GM12878 (cell line): Measurements from ENCODE around the gene INPP4B. TPM values are rescaled to one million over a fixed set of nuclear protein-coding genes. Genes with fewer than 3 reads are reported as not detected.

Experiments
- ATAC-seq: fragments of 200-7000 bp; cut with Tn5 transposase; 3 replicates; pipeline ENCODE4 v1.9.1; 2020; ENCODE audit warnings: mild to moderate bottlenecking, moderate library complexity
- BruUV-seq: library from RNA; stranded (reverse); fragments of 400-500 nt; replicated peaks from 2 replicates; lab custom pipeline; 2021; lab: Mats Ljungman, UMichigan
- CTCF ChIA-PET: fragments of 300-600 bp; sonication (Branson Sonifier 250); formaldehyde crosslinking; extraction: SDS; loops from one replicate; lab custom pipeline; 2021; ENCODE audit warnings: inconsistent platforms; lab: Yijun Ruan, JAX
- POLR2A ChIA-PET: fragments of 350-600 bp; formaldehyde crosslinking; extraction: SDS; loops from one replicate; lab custom pipeline; 2021; ENCODE audit warnings: inconsistent platforms; lab: Charles Lee
- RAD21 ChIA-PET: fragments of 300-600 bp; sonication (Branson Sonifier 250); formaldehyde crosslinking; loops from one replicate; lab custom pipeline; 2023; ENCODE audit warnings: antibody characterized with exemption; ENCODE audit not compliant: unreplicated experiment; lab: Charles Lee
- SMC1A ChIA-PET: fragments of 300-600 bp; sonication (Branson Sonifier 250); formaldehyde crosslinking; loops from one replicate; lab custom pipeline; 2023; ENCODE audit not compliant: unreplicated experiment, uncharacterized antibody; lab: Charles Lee
- DNase-seq: peaks from one replicate; pipeline ENCODE4 v3.0.0-alpha.2; 2011; ENCODE audit warnings: low read depth, low spot score
- FAIRE-seq: peaks from 3 replicates; lab custom pipeline; 2011; peaks lifted over from hg19 to GRCh38; lab: Jason Lieb, UNC
- H2AFZ ChIP-seq: 2 replicates; pipeline ENCODE4 v1.6.0; 2011; ENCODE audit warnings: low read depth, low read length, control low read depth; ENCODE audit not compliant: control insufficient read depth
- H3K27ac ChIP-seq: 2 replicates; pipeline ENCODE4 v1.5.1; 2011; ENCODE audit warnings: control low read depth; ENCODE audit not compliant: control insufficient read depth, insufficient read depth
- H3K27me3 ChIP-seq, 2 experiments: replicated peaks in 1 of 2; 2 replicates each; pipeline versions ENCODE4 v1.6.0 to v1.6.1; 2011; ENCODE audit warnings: low read length in 1 of 2; ENCODE audit not compliant: control insufficient read depth in 2 of 2, insufficient read depth in 2 of 2
- H3K36me3 ChIP-seq, 2 experiments: 2 replicates each; pipeline ENCODE4 v1.5.1; 2011; ENCODE audit warnings: low read length in 1 of 2; ENCODE audit not compliant: control insufficient read depth in 2 of 2, insufficient read depth in 2 of 2
- H3K4me1 ChIP-seq: 2 replicates; pipeline ENCODE4 v1.6.1; 2011; ENCODE audit warnings: mild to moderate bottlenecking, low read length, moderate library complexity, mixed read lengths; ENCODE audit not compliant: control insufficient read depth, insufficient read depth
- H3K4me2 ChIP-seq: 2 replicates; pipeline ENCODE4 v1.6.0; 2011; ENCODE audit warnings: control low read depth; ENCODE audit not compliant: control insufficient read depth, insufficient read depth
- H3K4me3 ChIP-seq: fragments of 200-600 bp; sonication (generic); 2 replicates; pipeline ENCODE4 v1.5.1; 2016
- H3K79me2 ChIP-seq: 2 replicates; pipeline ENCODE4 v1.6.0; 2011; ENCODE audit warnings: low read length; ENCODE audit not compliant: control insufficient read depth, insufficient read depth
- H3K9ac ChIP-seq: 2 replicates; pipeline ENCODE4 v1.8.0; 2011; ENCODE audit warnings: low read length, control low read depth, mixed read lengths; ENCODE audit not compliant: control insufficient read depth, insufficient read depth
- H3K9me3 ChIP-seq: replicated peaks from 3 replicates; pipeline ENCODE4 v1.5.1; 2011; ENCODE audit warnings: mild to moderate bottlenecking, low read length; ENCODE audit not compliant: control insufficient read depth, insufficient read depth
- H4K20me1 ChIP-seq: 2 replicates; pipeline ENCODE4 v1.6.0; 2011; ENCODE audit not compliant: control insufficient read depth, insufficient read depth
- ATF7 ChIP-seq: fragments of 450-650 bp; IDR thresholded peaks from 2 replicates; pipeline ENCODE4 v1.6.1; 2016; ENCODE audit warnings: low read depth, mild to moderate bottlenecking
- BMI1 ChIP-seq: fragments of 450-650 bp; IDR thresholded peaks from 2 replicates; pipeline ENCODE4 v1.6.1; 2016; ENCODE audit warnings: mild to moderate bottlenecking, moderate library complexity, borderline replicate concordance
- CUX1 ChIP-seq: IDR thresholded peaks from 2 replicates; pipeline ENCODE4 v1.6.1; 2012; ENCODE audit warnings: improper control_type of control experiment, low read depth, low read length; ENCODE audit not compliant: insufficient replicate concordance
- DPF2 ChIP-seq: fragments of 450-650 bp; IDR thresholded peaks from 2 replicates; pipeline ENCODE4 v1.6.1; 2017; ENCODE audit warnings: mild to moderate bottlenecking
- EZH2 ChIP-seq: IDR thresholded peaks from 2 replicates; pipeline ENCODE4 v1.6.1; 2012; ENCODE audit warnings: low read depth, mild to moderate bottlenecking, control low read depth, inconsistent platforms, low read length, borderline replicate concordance; ENCODE audit not compliant: control insufficient read depth
- FOXK2 ChIP-seq: fragments of 450-650 bp; IDR thresholded peaks from 2 replicates; pipeline ENCODE4 v1.6.1; 2017; ENCODE audit warnings: mild to moderate bottlenecking, moderate library complexity
- GABPA ChIP-seq: IDR thresholded peaks from 2 replicates; pipeline ENCODE4 v1.6.1; 2014; ENCODE audit warnings: antibody characterized with exemption, low read depth, mild to moderate bottlenecking, inconsistent platforms
- IKZF1 ChIP-seq: fragments of 450-650 bp; conservative IDR thresholded peaks from 2 replicates; pipeline ENCODE4 v1.6.1; 2017; ENCODE audit warnings: antibody characterized with exemption, mild to moderate bottlenecking
- MEF2A ChIP-seq: IDR thresholded peaks from 2 replicates; pipeline ENCODE4 v1.6.1; 2011; ENCODE audit warnings: low read depth, mild to moderate bottlenecking, low read length, moderate library complexity; ENCODE audit not compliant: insufficient read depth
- POU2F2 ChIP-seq: IDR thresholded peaks from 3 replicates; pipeline ENCODE4 v1.6.1; 2011; ENCODE audit warnings: low read depth, mild to moderate bottlenecking, low read length, borderline replicate concordance
- SMARCA5 ChIP-seq: fragments of 450-650 bp; IDR thresholded peaks from 2 replicates; pipeline ENCODE4 v1.6.1; 2017; ENCODE audit warnings: mild to moderate bottlenecking
- USF1 ChIP-seq: IDR thresholded peaks from 2 replicates; pipeline ENCODE4 v1.6.1; 2011; ENCODE audit warnings: borderline replicate concordance, low read depth, mild to moderate bottlenecking, moderate library complexity, mixed read lengths, low read length; ENCODE audit not compliant: insufficient read depth; ENCODE audit errors: extremely low read length
- ZNF24 ChIP-seq: fragments of 450-650 bp; IDR thresholded peaks from 2 replicates; pipeline ENCODE4 v1.6.1; 2017; ENCODE audit warnings: antibody characterized with exemption, mild to moderate bottlenecking
- ZSCAN29 ChIP-seq: fragments of 450-650 bp; IDR thresholded peaks from 2 replicates; pipeline ENCODE4 v1.6.1; 2017; ENCODE audit warnings: mild to moderate bottlenecking, moderate library complexity
- WGBS: methylation state at CpG from one replicate; pipeline ENCODE4 v1.1.6; 2016; ENCODE audit warnings: low lambda C conversion rate; ENCODE audit not compliant: insufficient replicate concordance, insufficient coverage; ENCODE audit errors: missing lambda C conversion rate; 5-methylcytosine and 5-hydroxymethylcytosine counted together
- in situ Hi-C: fragments of 300-500 bp; cut with MboI; formaldehyde crosslinking; loops from 9 replicates; pipeline ENCODE4 v1.14.3; 2018; ENCODE audit warnings: mixed read lengths
- intact Hi-C: fragments of 100-400 bp; cut with micrococcal nuclease; formaldehyde crosslinking; loops from one replicate; pipeline ENCODE4 v1.14.2; 2022; ENCODE audit not compliant: unreplicated experiment
- polyA plus RNA-seq, 11 experiments: library from polyadenylated mRNA; depleted of rRNA in 4 of 11; unstranded in 6 of 11; stranded (reverse) in 5 of 11; fragments of >200 nt; fragmentation: Nextera tagmentation in 4 of 11; fragmentation: Illumina TruSeq in 1 of 11; extraction: Ambion mirVana in 4 of 11; extraction: Trizol in 1 of 11; gene quantifications; 1 replicate in 1 of 11; 2 replicates in 10 of 11; pipeline versions ENCODE4 v1.2.1 to v1.2.3, GENCODE V29; 2011 to 2016; ENCODE audit warnings: inconsistent platforms in 2 of 11, missing spikeins in 2 of 11, low read depth in 1 of 11
- total RNA-seq, 4 experiments: library from RNA; depleted of rRNA in 3 of 4; stranded (reverse); fragments of >200 nt in 3 of 4; fragmentation: Illumina TruSeq in 1 of 4; extraction: Trizol in 1 of 4; gene quantifications; 2 replicates each; pipeline versions ENCODE4 v1.2.1 to v1.2.3, GENCODE V29; 2013 to 2021
- TF ChIP-seq, protein P1 (sequence below): fragments of 450-650 bp; IDR thresholded peaks from 2 replicates; pipeline ENCODE4 v1.6.1; 2017; ENCODE audit warnings: mild to moderate bottlenecking, moderate library complexity

Gene INPP4B
- total and polyA plus RNA-seq, 10 of the 15 experiments (the other 5 are each of a cell fraction or from before 2014, with no cell fraction given): 0.53 to 11.2 (median 0.95) TPM

- Histone ChIP-seq H3K9ac (no peak overlapping the region), H3K4me1 (no peaks in the 10 kb centered on the region), H3K79me2 (no peaks in the 10 kb centered on the region), H3K4me2 (no peak overlapping the region), H3K9me3 (no peaks in the 10 kb centered on the region), H3K36me3 (no peaks in the 10 kb centered on the region), H3K27me3 (no peaks in the 10 kb centered on the region), H2AFZ (no peak overlapping the region), H4K20me1 (no peaks in the 10 kb centered on the region), H3K4me3 (no peak overlapping the region), H3K27ac (no peak overlapping the region)
- ChIA-PET RAD21 (interaction anchor here (1.0 kb wide), 1 partner anchor 49 kb away, joined by 3 read pairs; no protein-coding TSS in a partner anchor), POLR2A (interaction anchor here (0.9 kb wide), 1 partner anchor 9 kb away, joined by 3 read pairs; no protein-coding TSS in a partner anchor), SMC1A (interaction anchor here (0.9 kb wide), 1 partner anchor 159 kb away, joined by 3 read pairs; no protein-coding TSS in a partner anchor), CTCF (interaction anchor here (0.6 to 0.9 kb wide), 2 partner anchors 173 to 326 kb away, joined by 4 read pairs; no protein-coding TSS in a partner anchor)
- WGBS: 95% methylated on average over 1 of the region's 1 CpG
- in situ Hi-C loops (no loop called here), intact Hi-C loops (no loop called here)
- no TSS peak for BruUV-seq
- ATAC-seq (no peak), DNase-seq (no peak), FAIRE-seq (no peak)
- TF ChIP-seq EZH2: no peak
- TF ChIP-seq FOXK2: no peak
- no peak for TF ChIP-seq CUX1
- TF ChIP-seq, protein P1, sequence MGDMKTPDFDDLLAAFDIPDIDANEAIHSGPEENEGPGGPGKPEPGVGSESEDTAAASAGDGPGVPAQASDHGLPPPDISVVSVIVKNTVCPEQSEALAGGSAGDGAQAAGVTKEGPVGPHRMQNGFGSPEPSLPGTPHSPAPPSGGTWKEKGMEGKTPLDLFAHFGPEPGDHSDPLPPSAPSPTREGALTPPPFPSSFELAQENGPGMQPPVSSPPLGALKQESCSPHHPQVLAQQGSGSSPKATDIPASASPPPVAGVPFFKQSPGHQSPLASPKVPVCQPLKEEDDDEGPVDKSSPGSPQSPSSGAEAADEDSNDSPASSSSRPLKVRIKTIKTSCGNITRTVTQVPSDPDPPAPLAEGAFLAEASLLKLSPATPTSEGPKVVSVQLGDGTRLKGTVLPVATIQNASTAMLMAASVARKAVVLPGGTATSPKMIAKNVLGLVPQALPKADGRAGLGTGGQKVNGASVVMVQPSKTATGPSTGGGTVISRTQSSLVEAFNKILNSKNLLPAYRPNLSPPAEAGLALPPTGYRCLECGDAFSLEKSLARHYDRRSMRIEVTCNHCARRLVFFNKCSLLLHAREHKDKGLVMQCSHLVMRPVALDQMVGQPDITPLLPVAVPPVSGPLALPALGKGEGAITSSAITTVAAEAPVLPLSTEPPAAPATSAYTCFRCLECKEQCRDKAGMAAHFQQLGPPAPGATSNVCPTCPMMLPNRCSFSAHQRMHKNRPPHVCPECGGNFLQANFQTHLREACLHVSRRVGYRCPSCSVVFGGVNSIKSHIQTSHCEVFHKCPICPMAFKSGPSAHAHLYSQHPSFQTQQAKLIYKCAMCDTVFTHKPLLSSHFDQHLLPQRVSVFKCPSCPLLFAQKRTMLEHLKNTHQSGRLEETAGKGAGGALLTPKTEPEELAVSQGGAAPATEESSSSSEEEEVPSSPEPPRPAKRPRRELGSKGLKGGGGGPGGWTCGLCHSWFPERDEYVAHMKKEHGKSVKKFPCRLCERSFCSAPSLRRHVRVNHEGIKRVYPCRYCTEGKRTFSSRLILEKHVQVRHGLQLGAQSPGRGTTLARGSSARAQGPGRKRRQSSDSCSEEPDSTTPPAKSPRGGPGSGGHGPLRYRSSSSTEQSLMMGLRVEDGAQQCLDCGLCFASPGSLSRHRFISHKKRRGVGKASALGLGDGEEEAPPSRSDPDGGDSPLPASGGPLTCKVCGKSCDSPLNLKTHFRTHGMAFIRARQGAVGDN: no peak
- no peak for TF ChIP-seq IKZF1
- no peak for TF ChIP-seq ZNF24
- TF ChIP-seq POU2F2: no peak
- no peak for TF ChIP-seq USF1
- no peak for TF ChIP-seq GABPA
- TF ChIP-seq DPF2: no peak
- TF ChIP-seq ZSCAN29: no peak
- TF ChIP-seq SMARCA5: no peak
- no peak for TF ChIP-seq BMI1
- TF ChIP-seq ATF7: no peak
- no peak for TF ChIP-seq MEF2A
These were observed 744.7 kb downstream of the INPP4B start for GRCh38 chr4:142101401-142101800.
